Spleen (tissue), 11 donors: Measurements from ENCODE around the gene SPTAN1. TPM values are rescaled to one million over a fixed set of nuclear protein-coding genes. Genes with fewer than 3 reads are reported as not detected.

Source experiments
- DNase-seq: peaks from one replicate; pipeline ENCODE4 v3.0.0-alpha.2; 2020
- H3K27ac ChIP-seq, 8 donors: fragments of 200-600 bp; sonication (generic) in 7 of 8; 1 replicate in 4 of 8; 2 replicates in 4 of 8; pipeline versions ENCODE4 v1.5.0 to v1.8.0; 2016 to 2021; ENCODE audit warnings: inconsistent platforms in 4 of 8, mild to moderate bottlenecking in 4 of 8, moderate library complexity in 1 of 8
- H3K27me3 ChIP-seq, 7 donors: fragments of 200-600 bp; sonication (generic) in 6 of 7; replicated peaks in 1 of 7; 1 replicate in 4 of 7; 2 replicates in 3 of 7; pipeline versions ENCODE4 v1.5.0 to v1.8.0; 2016 to 2021; ENCODE audit warnings: inconsistent platforms in 3 of 7, mild to moderate bottlenecking in 1 of 7
- H3K36me3 ChIP-seq, 6 donors: fragments of 200-600 bp; sonication (generic) in 5 of 6; 1 replicate in 4 of 6; 2 replicates in 2 of 6; pipeline versions ENCODE4 v1.5.0 to v1.8.0; 2016 to 2021; ENCODE audit warnings: inconsistent platforms in 2 of 6
- H3K4me1 ChIP-seq, 6 donors: fragments of 200-600 bp; sonication (generic) in 5 of 6; 1 replicate in 3 of 6; 2 replicates in 3 of 6; pipeline versions ENCODE4 v1.5.0 to v1.8.0; 2016 to 2021; ENCODE audit warnings: inconsistent platforms in 3 of 6
- H3K4me3 ChIP-seq, 8 donors: fragments of 200-600 bp; sonication (generic) in 7 of 8; 1 replicate in 4 of 8; 2 replicates in 4 of 8; pipeline versions ENCODE4 v1.5.0 to v1.8.0; 2016 to 2021; ENCODE audit warnings: inconsistent platforms in 4 of 8, mild to moderate bottlenecking in 4 of 8, moderate library complexity in 2 of 8
- H3K9me3 ChIP-seq, 8 donors: fragments of 200-600 bp; sonication (generic) in 7 of 8; 1 replicate in 4 of 8; 2 replicates in 4 of 8; pipeline versions ENCODE4 v1.5.0 to v1.8.0; 2016 to 2021; ENCODE audit warnings: inconsistent platforms in 4 of 8
- POLR2A ChIP-seq, 3 donors: fragments of 450-650 bp; IDR thresholded peaks; one replicate each; pipeline ENCODE4 v1.5.1; 2017; ENCODE audit warnings: antibody characterized with exemption in 3 of 3, mild to moderate bottlenecking in 1 of 3
- POLR2AphosphoS5 ChIP-seq, 3 donors: sonication (generic); formaldehyde crosslinking; IDR thresholded peaks; one replicate each; pipeline ENCODE4 v1.5.1; 2017; ENCODE audit warnings: antibody characterized with exemption in 3 of 3
- WGBS, 5 donors: extraction: QIAGEN DNeasy Blood & Tissue Kit in 3 of 5; methylation state at CpG; one replicate each; pipeline versions ENCODE4 v1.1.5 to v1.1.7; 2013 to 2018; 5-methylcytosine and 5-hydroxymethylcytosine counted together
- intact Hi-C: fragments of 100-400 bp; cut with DNase I; formaldehyde crosslinking; loops from one replicate; pipeline ENCODE4 v1.15.0; 2023; ENCODE audit warnings: low total_unique reads
- polyA plus RNA-seq, 3 donors: library from polyadenylated mRNA; stranded (reverse); fragments of 200-250 nt; gene quantifications; one replicate each; pipeline ENCODE4 v1.2.1, GENCODE V29; 2013
- total RNA-seq, 7 donors: library from RNA; depleted of rRNA in 3 of 7; stranded (reverse); fragments of >200 nt in 3 of 7; fragmentation: NEBNext Ultra II Directional in 4 of 7; extraction: Animal tissue kit (Norgen Biotek cat#: 25700) in 4 of 7; gene quantifications; one replicate each; pipeline versions ENCODE4 v1.1.0 to v1.2.1, GENCODE V29; 2016 to 2021
- TF ChIP-seq, protein P1 (sequence below), 11 experiments: fragments of 200-600 bp in 7 of 11; fragments of 450-650 bp in 4 of 11; sonication (generic) in 4 of 11; IDR thresholded peaks in 8 of 11; conservative IDR thresholded peaks in 3 of 11; 1 replicate in 7 of 11; 2 replicates in 4 of 11; pipeline versions ENCODE4 v1.4.0 to v1.8.0; 2016 to 2021; ENCODE audit warnings: antibody characterized with exemption in 11 of 11, inconsistent platforms in 4 of 11, mild to moderate bottlenecking in 1 of 11
- donor health status: healthy with polysubstance abuse.
- donor health status: DM: no; HTN: no; CAD: no; lungs with moderate emphysema.
- donor health status: DM: no; HTN: no; CAD: no.
- donor health status: Bipolar disorder and iron deficiency.
- donor health status: healthy.
- donor health status: DM: no; HTN: no; CAD: no.
- donor health status: DM: yes; HTN: yes; CAD: no.

Gene SPTAN1
- total and polyA plus RNA-seq, 10 donors: 83.4 to 386 (median 248) TPM

DNA sequence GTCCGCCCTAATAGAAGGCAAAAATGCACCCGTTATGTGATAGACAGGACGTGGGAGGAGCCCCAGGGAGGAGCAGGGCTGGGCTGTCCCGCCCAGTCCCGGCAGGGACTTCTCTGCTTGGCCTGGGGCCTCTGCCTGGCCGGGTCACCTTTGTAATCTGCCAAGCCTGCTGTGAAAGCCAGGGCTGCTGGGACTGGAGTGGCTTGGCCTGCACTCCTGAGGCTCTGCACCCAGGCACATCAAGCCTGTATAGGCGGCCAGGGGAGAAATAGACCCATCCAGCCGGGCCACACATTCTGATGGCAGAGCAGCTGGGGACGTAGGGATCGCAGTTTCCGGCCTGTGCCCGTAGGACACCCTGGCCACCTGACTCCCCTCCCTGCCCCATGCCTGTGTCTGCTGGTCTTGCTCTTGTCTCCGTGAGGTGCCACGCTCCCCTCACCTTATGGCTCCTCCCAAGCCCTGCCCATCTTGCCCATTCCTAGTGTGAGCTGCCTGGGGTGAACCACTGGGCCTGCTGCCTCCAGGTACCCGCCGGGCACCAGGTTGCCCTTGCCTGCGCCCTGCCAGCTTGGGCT, 76.2 kb downstream of the SPTAN1 start:
- DNase-seq: peak; percentile 68
- H3K27me3 ChIP-seq: no peaks in the 10 kb centered on the region
- no peaks in the 10 kb centered on the region for H3K9me3 ChIP-seq
- 78 to 87% (median 86%) methylated on average over 11 to 17 of the region's 17 CpGs for WGBS, 5 donors
- TF ChIP-seq, protein P1, sequence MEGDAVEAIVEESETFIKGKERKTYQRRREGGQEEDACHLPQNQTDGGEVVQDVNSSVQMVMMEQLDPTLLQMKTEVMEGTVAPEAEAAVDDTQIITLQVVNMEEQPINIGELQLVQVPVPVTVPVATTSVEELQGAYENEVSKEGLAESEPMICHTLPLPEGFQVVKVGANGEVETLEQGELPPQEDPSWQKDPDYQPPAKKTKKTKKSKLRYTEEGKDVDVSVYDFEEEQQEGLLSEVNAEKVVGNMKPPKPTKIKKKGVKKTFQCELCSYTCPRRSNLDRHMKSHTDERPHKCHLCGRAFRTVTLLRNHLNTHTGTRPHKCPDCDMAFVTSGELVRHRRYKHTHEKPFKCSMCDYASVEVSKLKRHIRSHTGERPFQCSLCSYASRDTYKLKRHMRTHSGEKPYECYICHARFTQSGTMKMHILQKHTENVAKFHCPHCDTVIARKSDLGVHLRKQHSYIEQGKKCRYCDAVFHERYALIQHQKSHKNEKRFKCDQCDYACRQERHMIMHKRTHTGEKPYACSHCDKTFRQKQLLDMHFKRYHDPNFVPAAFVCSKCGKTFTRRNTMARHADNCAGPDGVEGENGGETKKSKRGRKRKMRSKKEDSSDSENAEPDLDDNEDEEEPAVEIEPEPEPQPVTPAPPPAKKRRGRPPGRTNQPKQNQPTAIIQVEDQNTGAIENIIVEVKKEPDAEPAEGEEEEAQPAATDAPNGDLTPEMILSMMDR (IDR thresholded peaks at IDR 0.05 in 8 of 11, conservative IDR thresholded peaks at IDR 0.05 in 3 of 11): no peak
- peak in 2 of 3 donors; percentile 25 to 47 for TF ChIP-seq POLR2AphosphoS5 (IDR thresholded peaks at IDR 0.05)
- no peak overlapping the region for H3K4me3 ChIP-seq
- H3K36me3 ChIP-seq: peaks cover 15 to 100% (median 99%) of the 10 kb centered on the region in 6 donors
- H3K27ac ChIP-seq: peak overlapping the region in 5 of 8 donors; percentile 3 to 48 (median 6)
- intact Hi-C loops: no loop called here
- peaks cover 0 to 47% (median 25%) of the 10 kb centered on the region in 6 donors for H3K4me1 ChIP-seq

GRCh38 chr9:128629136-128629535, 76.7 kb downstream of the SPTAN1 start:
- Histone ChIP-seq H3K27me3 (no peaks in the 10 kb centered on the region), H3K4me1 (peaks cover 0 to 47% (median 26%) of the 10 kb centered on the region in 6 donors), H3K9me3 (no peaks in the 10 kb centered on the region), H3K4me3 (no peak overlapping the region), H3K27ac (peak overlapping the region in 1 of 8 donors; percentile 3), H3K36me3 (peaks cover 15 to 100% (median 100%) of the 10 kb centered on the region in 6 donors)
- intact Hi-C loops: no loop called here
- WGBS, 5 donors: 91 to 97% (median 95%) methylated on average over 10 of the region's 10 CpGs
- DNase-seq: peak; percentile 33
- TF ChIP-seq POLR2AphosphoS5 (IDR thresholded peaks at IDR 0.05) (no peak), POLR2A (IDR thresholded peaks at IDR 0.05) (no peak)
- TF ChIP-seq, protein P1 (IDR thresholded peaks at IDR 0.05 in 8 of 11, conservative IDR thresholded peaks at IDR 0.05 in 3 of 11): no peak

GRCh38 chr9:128629852-128630545, 77.6 kb downstream of the SPTAN1 start:
- H3K9me3 ChIP-seq: no peaks in the 10 kb centered on the region
- peaks cover 0 to 47% (median 28%) of the 10 kb centered on the region in 6 donors for H3K4me1 ChIP-seq
- peak; percentile 61 for DNase-seq
- peaks cover 15 to 100% (median 96%) of the 10 kb centered on the region in 6 donors for H3K36me3 ChIP-seq
- intact Hi-C loops: no loop called here
- no peaks in the 10 kb centered on the region for H3K27me3 ChIP-seq
- WGBS, 5 donors: 72 to 85% (median 80%) methylated on average over 8 to 9 of the region's 9 CpGs
- no peak overlapping the region for H3K4me3 ChIP-seq
- H3K27ac ChIP-seq: no peak overlapping the region
- TF ChIP-seq POLR2AphosphoS5 (IDR thresholded peaks at IDR 0.05) (no peak), POLR2A (IDR thresholded peaks at IDR 0.05) (no peak)
- TF ChIP-seq, protein P1 (IDR thresholded peaks at IDR 0.05 in 8 of 11, conservative IDR thresholded peaks at IDR 0.05 in 3 of 11): no peak

DNA sequence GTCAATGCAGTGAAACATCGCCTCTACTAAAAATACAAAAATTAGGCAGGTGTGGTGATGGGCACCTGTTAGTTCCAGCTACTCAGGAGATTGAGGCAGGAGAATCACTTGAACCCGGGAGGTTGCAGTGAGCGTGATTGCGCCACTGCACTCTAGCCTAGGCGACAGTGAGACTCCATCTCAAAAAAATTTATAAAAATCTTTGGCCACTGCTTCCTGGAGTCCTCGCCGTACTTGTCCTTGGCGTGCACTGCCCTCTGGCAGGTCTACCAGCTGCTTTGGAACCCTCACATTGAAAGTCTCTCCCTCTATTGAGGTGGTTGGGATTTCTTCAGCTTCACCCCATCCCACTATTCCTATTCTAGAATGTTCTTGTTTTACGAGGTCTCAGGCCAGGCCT, 79.2 kb downstream of the SPTAN1 start:
- peaks cover 10 to 100% (median 81%) of the 10 kb centered on the region in 6 donors for H3K36me3 ChIP-seq
- H3K27me3 ChIP-seq: no peaks in the 10 kb centered on the region
- no peak overlapping the region for H3K27ac ChIP-seq
- H3K4me1 ChIP-seq: peaks cover 0 to 48% (median 28%) of the 10 kb centered on the region in 6 donors
- peak; percentile 1 for DNase-seq
- intact Hi-C loops: no loop called here
- no peaks in the 10 kb centered on the region for H3K9me3 ChIP-seq
- H3K4me3 ChIP-seq: no peak overlapping the region
- WGBS, 5 donors: 93 to 97% (median 95%) methylated on average over 9 of the region's 9 CpGs
- TF ChIP-seq POLR2AphosphoS5 (IDR thresholded peaks at IDR 0.05): no peak
- TF ChIP-seq POLR2A (IDR thresholded peaks at IDR 0.05): no peak
- TF ChIP-seq, protein P1 (IDR thresholded peaks at IDR 0.05 in 8 of 11, conservative IDR thresholded peaks at IDR 0.05 in 3 of 11): no peak
